H1 (cell line): ENCODE results near the gene TTL. TPM values are rescaled to one million over a fixed set of nuclear protein-coding genes. Genes with fewer than 3 reads are reported as not detected.

ENCODE experiments used
- CTCF ChIA-PET: fragments of 300-600 bp; sonication (Branson Sonifier 250); formaldehyde crosslinking; loops from one replicate; lab custom pipeline; 2021; ENCODE audit not compliant: partially characterized antibody; lab: Charles Lee
- POLR2A ChIA-PET: fragments of 300-600 bp; sonication (Branson Sonifier 250); formaldehyde crosslinking; loops from one replicate; lab custom pipeline; 2021; ENCODE audit warnings: inconsistent platforms; ENCODE audit not compliant: partially characterized antibody; lab: Charles Lee
- DNase-seq, 2 experiments: peaks; one replicate each; pipeline versions ENCODE4 v3.0.0 to v3.0.0-alpha.2; 2010 to 2022; ENCODE audit warnings: low spot score in 2 of 2, low read depth in 1 of 2, mixed read lengths in 1 of 2
- FAIRE-seq: peaks from 2 replicates; lab custom pipeline; 2011; peaks lifted over from hg19 to GRCh38; lab: Jason Lieb, UNC
- H2AFZ ChIP-seq: 2 replicates; pipeline ENCODE4 v1.8.1; 2012; ENCODE audit warnings: low read length, inconsistent platforms
- H2AK5ac ChIP-seq: 2 replicates; pipeline ENCODE4 v1.6.1; 2013; ENCODE audit warnings: low read depth, low read length
- H2BK120ac ChIP-seq: replicated peaks from 2 replicates; pipeline ENCODE3; 2013; ENCODE audit warnings: low read depth, low read length, inconsistent platforms
- H2BK12ac ChIP-seq: 2 replicates; pipeline ENCODE4 v1.6.1; 2013; ENCODE audit warnings: low read depth, low read length
- H2BK15ac ChIP-seq: 2 replicates; pipeline ENCODE4 v1.6.1; 2013; ENCODE audit warnings: low read length
- H2BK20ac ChIP-seq: 2 replicates; pipeline ENCODE4 v1.6.1; 2013; ENCODE audit warnings: low read length
- H2BK5ac ChIP-seq: 2 replicates; pipeline ENCODE4 v1.6.1; 2013; ENCODE audit warnings: low read depth, low read length
- H3K14ac ChIP-seq: 2 replicates; pipeline ENCODE4 v1.6.1; 2013; ENCODE audit warnings: inconsistent platforms; ENCODE audit not compliant: insufficient read length
- H3K18ac ChIP-seq: 2 replicates; pipeline ENCODE4 v1.6.1; 2013; ENCODE audit warnings: low read length; ENCODE audit errors: extremely low read depth
- H3K23ac ChIP-seq: 2 replicates; pipeline ENCODE4 v1.6.1; 2013; ENCODE audit warnings: inconsistent platforms; ENCODE audit not compliant: insufficient read length
- H3K23me2 ChIP-seq: 2 replicates; pipeline ENCODE4 v1.6.1; 2013; ENCODE audit warnings: low read depth, low read length
- H3K27ac ChIP-seq: 2 replicates; pipeline ENCODE4 v1.6.1; 2011; ENCODE audit warnings: low read depth, low read length, inconsistent platforms
- H3K27me3 ChIP-seq, 4 experiments: replicated peaks in 1 of 4; 1 replicate in 1 of 4; 2 replicates in 3 of 4; pipeline versions ENCODE4 v1.6.1 to v1.8.1; 2011 to 2013; ENCODE audit warnings: low read length in 3 of 4, mild to moderate bottlenecking in 3 of 4, inconsistent platforms in 2 of 4, mixed read lengths in 2 of 4, moderate library complexity in 1 of 4; ENCODE audit not compliant: control insufficient read depth in 3 of 4, insufficient read depth in 3 of 4; ENCODE audit errors: extremely low read depth in 1 of 4
- H3K36me3 ChIP-seq, 4 experiments: 2 replicates each; pipeline versions ENCODE4 v1.6.1 to v1.8.1; 2011 to 2013; ENCODE audit warnings: mild to moderate bottlenecking in 4 of 4, low read length in 3 of 4, moderate library complexity in 2 of 4, control low read depth in 1 of 4, inconsistent platforms in 1 of 4; ENCODE audit not compliant: insufficient read depth in 4 of 4, control insufficient read depth in 2 of 4
- H3K4ac ChIP-seq: replicated peaks from 2 replicates; pipeline ENCODE3; 2013; ENCODE audit warnings: low read length, low read depth, mixed read lengths, inconsistent platforms; ENCODE audit not compliant: insufficient read length
- H3K4me1 ChIP-seq, 4 experiments: replicated peaks in 1 of 4; 1 replicate in 1 of 4; 2 replicates in 3 of 4; pipeline versions ENCODE4 v1.6.1 to v1.8.1; 2011 to 2013; ENCODE audit warnings: low read length in 3 of 4, inconsistent platforms in 2 of 4, mixed read lengths in 1 of 4; ENCODE audit not compliant: insufficient read depth in 4 of 4, control insufficient read depth in 3 of 4
- H3K4me2 ChIP-seq, 2 experiments: 2 replicates each; pipeline versions ENCODE4 v1.6.1 to v1.8.1; 2011 to 2013; ENCODE audit warnings: low read depth in 2 of 2, low read length in 2 of 2, control low read depth in 1 of 2, inconsistent platforms in 1 of 2, mild to moderate bottlenecking in 1 of 2; ENCODE audit not compliant: insufficient read depth in 1 of 2
- H3K4me3 ChIP-seq, 4 experiments: fragments of 200-600, 300-600 bp in 1 of 4; sonication (generic), shearing (Covaris generic), sonication (Bioruptor Twin) in 1 of 4; 2 replicates each; pipeline versions ENCODE4 v1.5.1 to v1.8.1; 2011 to 2016; ENCODE audit warnings: low read length in 4 of 4, low read depth in 3 of 4, control low read depth in 2 of 4, inconsistent platforms in 2 of 4, mild to moderate bottlenecking in 2 of 4, mixed read lengths in 1 of 4, moderate library complexity in 1 of 4; ENCODE audit not compliant: insufficient read depth in 2 of 4; ENCODE audit errors: extremely low read depth in 1 of 4
- H3K56ac ChIP-seq: replicated peaks from 2 replicates; pipeline ENCODE3; 2013; ENCODE audit warnings: low read depth, mild to moderate bottlenecking, mixed read lengths, low read length, inconsistent platforms; ENCODE audit not compliant: insufficient read length
- H3K79me1 ChIP-seq: 2 replicates; pipeline ENCODE4 v1.6.1; 2013; ENCODE audit warnings: low read depth, low read length, control low read depth
- H3K79me2 ChIP-seq, 2 experiments: 2 replicates each; pipeline versions ENCODE4 v1.6.1 to v1.8.1; 2012 to 2013; ENCODE audit warnings: low read length in 2 of 2, mild to moderate bottlenecking in 2 of 2, inconsistent platforms in 1 of 2; ENCODE audit not compliant: insufficient read depth in 2 of 2, control insufficient read depth in 1 of 2
- H3K9ac ChIP-seq, 4 experiments: replicated peaks in 1 of 4; 1 replicate in 1 of 4; 2 replicates in 3 of 4; pipeline versions ENCODE4 v1.6.1 to v1.8.1; 2011 to 2013; ENCODE audit warnings: low read depth in 3 of 4, low read length in 3 of 4, control low read depth in 2 of 4, mild to moderate bottlenecking in 2 of 4, moderate library complexity in 2 of 4, inconsistent platforms in 1 of 4; ENCODE audit errors: extremely low read depth in 1 of 4
- H3K9me3 ChIP-seq, 2 experiments: 2 replicates each; pipeline versions ENCODE4 v1.6.1 to v1.8.1; 2012 to 2013; ENCODE audit warnings: mild to moderate bottlenecking in 2 of 2, moderate library complexity in 2 of 2, control low read depth in 1 of 2, inconsistent platforms in 1 of 2, low read depth in 1 of 2, low read length in 1 of 2, mixed read lengths in 1 of 2; ENCODE audit not compliant: insufficient read depth in 2 of 2
- H4K20me1 ChIP-seq, 2 experiments: replicated peaks in 1 of 2; 2 replicates each; pipeline versions ENCODE3 to v1.8.1; 2011 to 2013; ENCODE audit warnings: inconsistent platforms in 2 of 2, low read length in 2 of 2, mild to moderate bottlenecking in 1 of 2; ENCODE audit not compliant: insufficient read depth in 2 of 2, control insufficient read depth in 1 of 2
- H4K5ac ChIP-seq: 2 replicates; pipeline ENCODE4 v1.6.1; 2013; ENCODE audit warnings: low read length, low read depth, mixed read lengths, inconsistent platforms; ENCODE audit not compliant: insufficient read length
- H4K8ac ChIP-seq: 2 replicates; pipeline ENCODE4 v1.8.0; 2013; ENCODE audit warnings: mild to moderate bottlenecking, moderate library complexity, low read length, inconsistent platforms; ENCODE audit not compliant: insufficient read depth; ENCODE audit errors: extremely low read depth
- H4K91ac ChIP-seq: replicated peaks from 2 replicates; pipeline ENCODE3; 2013; ENCODE audit warnings: low read length, mixed read lengths, inconsistent platforms; ENCODE audit not compliant: insufficient read length
- BCL11A ChIP-seq, 2 experiments: IDR thresholded peaks; one replicate each; pipeline ENCODE4 v1.6.1; 2011; ENCODE audit warnings: low read depth in 2 of 2, low read length in 2 of 2, mild to moderate bottlenecking in 2 of 2
- CTBP2 ChIP-seq: IDR thresholded peaks from 2 replicates; pipeline ENCODE4 v1.7.0; 2011; ENCODE audit warnings: borderline replicate concordance, mild to moderate bottlenecking, moderate library complexity, mixed read lengths, low read length; ENCODE audit not compliant: insufficient read depth, insufficient read length
- EZH2 ChIP-seq: fragments of 200-600 bp; sonication (generic); IDR thresholded peaks from 2 replicates; pipeline ENCODE4 v1.7.1; 2012; ENCODE audit warnings: low read depth, mild to moderate bottlenecking, moderate library complexity, low read length, inconsistent platforms; ENCODE audit not compliant: severe bottlenecking
- JUN ChIP-seq: IDR thresholded peaks from 2 replicates; pipeline ENCODE4 v1.6.1; 2011; ENCODE audit warnings: low read depth, mild to moderate bottlenecking, improper control_type of control experiment, low read length
- NANOG ChIP-seq: IDR thresholded peaks from 2 replicates; pipeline ENCODE4 v1.6.1; 2011; ENCODE audit warnings: low read length, low read depth, mild to moderate bottlenecking, inconsistent platforms; ENCODE audit not compliant: insufficient read depth, poor library complexity, severe bottlenecking
- RBBP5 ChIP-seq: IDR thresholded peaks from 2 replicates; pipeline ENCODE4 v1.7.1; 2012; ENCODE audit warnings: low read depth, mild to moderate bottlenecking, inconsistent platforms, low read length, moderate library complexity, borderline replicate concordance
- SP2 ChIP-seq: IDR thresholded peaks from 2 replicates; pipeline ENCODE4 v1.6.1; 2012; ENCODE audit warnings: mild to moderate bottlenecking, low read length, inconsistent platforms
- SP4 ChIP-seq: IDR thresholded peaks from 2 replicates; pipeline ENCODE4 v1.6.1; 2012; ENCODE audit warnings: low read length, inconsistent platforms
- TAF7 ChIP-seq: optimal IDR thresholded peaks from 2 replicates; pipeline ENCODE3; 2011; ENCODE audit warnings: low read depth, mild to moderate bottlenecking, inconsistent platforms, low read length, moderate library complexity, borderline replicate concordance
- ZNF274 ChIP-seq: IDR thresholded peaks from 2 replicates; pipeline ENCODE4 v1.7.0; 2012; ENCODE audit warnings: low read length, borderline replicate concordance; ENCODE audit errors: extremely low read depth
- WGBS, 2 experiments: shearing (Covaris generic) in 1 of 2; methylation state at CpG; one replicate each; pipeline versions ENCODE4 v1.1.6 to v1.1.7; 2013 to 2015; ENCODE audit warnings: low lambda C conversion rate in 2 of 2, mixed read lengths in 2 of 2, inconsistent platforms in 1 of 2, low coverage in 1 of 2, missing lambda C conversion rate in 1 of 2; ENCODE audit not compliant: insufficient replicate concordance in 2 of 2, insufficient coverage in 1 of 2, insufficient read length in 1 of 2; ENCODE audit errors: extremely low coverage in 1 of 2, missing lambda C conversion rate in 1 of 2; 5-methylcytosine and 5-hydroxymethylcytosine counted together
- polyA plus RNA-seq, 7 experiments: library from polyadenylated mRNA; depleted of rRNA in 3 of 7; stranded (reverse) in 5 of 7; unstranded in 2 of 7; fragments of >200 nt in 5 of 7; fragments of 200-250 nt in 2 of 7; gene quantifications; 1 replicate in 5 of 7; 2 replicates in 1 of 7; 4 replicates in 1 of 7; pipeline versions ENCODE4 v1.2.1 to v1.2.3, GENCODE V29; 2011 to 2013; ENCODE audit warnings: missing spikeins in 2 of 7, mixed read lengths in 2 of 7
- total RNA-seq: library from RNA; stranded (reverse); fragmentation: NEBNext Ultra II Directional; extraction: Animal tissue kit (Norgen Biotek cat#: 25700); gene quantifications from 2 replicates; pipeline ENCODE4 v1.2.1, GENCODE V29; 2021
- TF ChIP-seq, protein P1 (sequence below): IDR thresholded peaks from 2 replicates; pipeline ENCODE4 v1.6.1; 2011; ENCODE audit warnings: low read depth, mild to moderate bottlenecking, low read length; ENCODE audit not compliant: insufficient read depth

Gene TTL
- total and polyA plus RNA-seq, 2 of the 8 experiments (the other 6 are each of a cell fraction or from before 2014, with no cell fraction given), result 17.5 to 57.1 TPM

- H3K23ac ChIP-seq, result no peak overlapping the region
- CTCF ChIA-PET, result no interaction called here
These were observed 36.9 kb downstream of the TTL start for GRCh38 chr2:112518807-112519206.

More at GRCh38 chr2:112518807-112519206, 36.9 kb downstream of the TTL start:
- Histone ChIP-seq H3K14ac (no peak overlapping the region), H4K8ac (no peak overlapping the region), H3K18ac (no peak overlapping the region), H3K79me2 (no peaks in the 10 kb centered on the region), H3K4me1 (no peaks in the 10 kb centered on the region), H3K36me3 (peaks cover 3 to 30% (median 12%) of the 10 kb centered on the region in 4 experiments; a peak in 7 of 8 replicates), H2BK5ac (no peak overlapping the region), H3K27me3 (no peaks in the 10 kb centered on the region), H3K27ac (no peak overlapping the region), H2BK20ac (no peak overlapping the region), H2BK12ac (no peak overlapping the region), H2AFZ (no peak overlapping the region), H4K20me1 (peaks cover 0 to 4% of the 10 kb centered on the region in 2 experiments), H2BK15ac (no peak overlapping the region), H3K4me3 (no peak overlapping the region), H4K91ac (no peak overlapping the region), H2BK120ac (no peak overlapping the region), H3K56ac (no peak overlapping the region), H4K5ac (no peak overlapping the region), H3K4me2 (no peak overlapping the region), H3K9ac (no peak overlapping the region), H3K4ac (no peak overlapping the region), H3K9me3 (no peaks in the 10 kb centered on the region; a peak in 1 of 4 replicates), H3K79me1 (no peaks in the 10 kb centered on the region), H2AK5ac (no peak overlapping the region), H3K23me2 (no peaks in the 10 kb centered on the region)
- POLR2A ChIA-PET, result no interaction called here
- FAIRE-seq (no peak), DNase-seq (no peak)
- TF ChIP-seq SP2, result no peak
- TF ChIP-seq EZH2, result no peak
- no peak for TF ChIP-seq CTBP2
- TF ChIP-seq, protein P1, sequence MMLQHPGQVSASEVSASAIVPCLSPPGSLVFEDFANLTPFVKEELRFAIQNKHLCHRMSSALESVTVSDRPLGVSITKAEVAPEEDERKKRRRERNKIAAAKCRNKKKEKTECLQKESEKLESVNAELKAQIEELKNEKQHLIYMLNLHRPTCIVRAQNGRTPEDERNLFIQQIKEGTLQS, result no peak
- no peak for TF ChIP-seq JUN
- TF ChIP-seq BCL11A (IDR thresholded peaks at IDR 0.05; ENCODE audit: low read depth in 2 of 2, low read length in 2 of 2), result no peak
- no peak for TF ChIP-seq NANOG
- no peak for TF ChIP-seq ZNF274
- no peak for TF ChIP-seq RBBP5
- no peak for TF ChIP-seq SP4
- TF ChIP-seq TAF7, result no peak
- 85% methylated on average over 7 of the region's 7 CpGs; no CpG with 5 or more reads in 1 of the 2 experiments for WGBS, 2 experiments
